ENCODE results near the gene PLXND1.

The PLXND1 gene

DNA sequence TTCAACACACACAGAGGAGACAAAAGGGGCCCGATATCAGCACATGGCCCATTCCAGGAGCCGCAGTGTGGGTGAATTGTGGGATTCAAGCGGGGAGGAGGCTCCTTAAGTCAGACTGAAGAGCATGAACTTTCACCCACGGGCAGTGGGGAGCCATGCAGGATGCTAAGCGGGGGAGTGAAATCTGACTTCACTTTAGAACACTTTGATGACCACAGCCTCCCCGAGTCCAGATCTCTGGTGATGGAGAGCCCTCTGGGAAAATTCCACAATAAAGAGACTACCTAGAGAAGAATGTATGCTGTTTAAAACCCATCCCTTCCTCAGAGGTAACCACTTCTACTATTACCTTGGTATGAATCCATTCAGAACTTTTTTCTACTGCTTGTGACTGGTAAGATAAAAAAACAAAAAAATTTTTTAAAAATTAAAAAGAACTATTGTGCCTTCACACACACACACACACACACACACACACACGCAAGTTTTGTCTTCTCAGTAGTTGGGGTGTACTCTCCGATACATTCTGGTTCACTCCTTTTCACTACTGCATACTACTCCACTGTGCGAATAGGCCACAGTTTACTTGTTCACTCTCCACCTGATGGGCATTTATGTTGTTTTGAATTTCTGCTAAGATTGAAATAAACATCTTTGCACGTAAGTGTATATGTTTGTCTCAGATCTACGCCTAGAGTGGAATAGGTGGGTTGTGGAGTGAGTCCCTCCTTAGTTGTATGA lies 65.5 kb downstream of the PLXND1 start:
- no peaks in the 10 kb centered on the region for H3K9me3 Mint-ChIP-seq (ENCODE audit: low read depth)
- H3K27ac Mint-ChIP-seq = no peak overlapping the region
- H3K36me3 Mint-ChIP-seq = no peaks in the 10 kb centered on the region
- H3K27me3 Mint-ChIP-seq = no peaks in the 10 kb centered on the region
- no peak overlapping the region for H3K4me3 Mint-ChIP-seq
- H3K4me1 Mint-ChIP-seq (ENCODE audit: low read depth) = no peaks in the 10 kb centered on the region

DNA sequence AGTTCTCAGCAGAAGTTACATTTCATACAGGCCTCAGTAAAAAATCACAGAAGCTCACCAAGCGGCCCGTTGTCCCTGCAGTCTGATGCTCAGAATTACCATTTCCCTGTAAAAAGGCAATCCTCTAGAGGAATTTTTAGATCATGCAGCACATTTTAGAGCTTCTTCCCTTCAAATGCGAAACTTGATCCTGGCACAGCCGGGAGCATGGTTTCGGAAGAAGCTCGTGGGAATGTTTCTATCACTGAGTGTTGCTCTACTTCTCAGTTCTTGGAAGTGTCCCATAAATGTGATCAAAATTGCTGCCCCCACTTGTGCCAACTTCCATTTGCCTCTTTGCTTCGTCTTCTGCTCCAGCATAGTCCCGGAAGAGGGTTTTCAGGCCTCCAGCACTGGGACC lies 67.3 kb downstream of the PLXND1 start:
- Mint-ChIP-seq H3K27me3 (no peaks in the 10 kb centered on the region), H3K9me3 (ENCODE audit: low read depth) (no peaks in the 10 kb centered on the region), H3K27ac (no peak overlapping the region), H3K36me3 (no peaks in the 10 kb centered on the region), H3K4me3 (no peak overlapping the region), H3K4me1 (ENCODE audit: low read depth) (no peaks in the 10 kb centered on the region)

DNA sequence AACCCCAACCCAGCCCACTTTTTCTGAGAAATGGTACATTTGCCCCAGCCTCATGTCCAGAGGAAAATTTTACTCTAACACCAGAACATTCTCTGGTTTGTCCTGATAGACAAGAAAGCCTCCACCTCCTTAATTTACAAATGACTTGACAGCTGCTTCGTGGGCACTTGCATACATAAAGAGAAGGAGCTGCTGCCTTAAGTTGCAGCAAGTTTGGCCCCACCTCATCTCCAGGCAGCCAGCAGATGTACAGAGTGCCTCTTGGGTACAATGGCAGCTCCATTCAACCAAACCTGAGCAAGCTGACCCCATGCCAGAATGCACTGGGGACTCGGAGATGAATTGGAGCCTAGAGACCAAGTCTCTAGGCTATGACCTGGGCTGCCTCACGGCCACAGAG lies 69.7 kb downstream of the PLXND1 start:
- no peaks in the 10 kb centered on the region for H3K4me1 Mint-ChIP-seq (ENCODE audit: low read depth)
- no peaks in the 10 kb centered on the region for H3K36me3 Mint-ChIP-seq
- no peaks in the 10 kb centered on the region for H3K27me3 Mint-ChIP-seq
- H3K9me3 Mint-ChIP-seq (ENCODE audit: low read depth) = no peaks in the 10 kb centered on the region
- no peak overlapping the region for H3K27ac Mint-ChIP-seq
- no peak overlapping the region for H3K4me3 Mint-ChIP-seq

DNA sequence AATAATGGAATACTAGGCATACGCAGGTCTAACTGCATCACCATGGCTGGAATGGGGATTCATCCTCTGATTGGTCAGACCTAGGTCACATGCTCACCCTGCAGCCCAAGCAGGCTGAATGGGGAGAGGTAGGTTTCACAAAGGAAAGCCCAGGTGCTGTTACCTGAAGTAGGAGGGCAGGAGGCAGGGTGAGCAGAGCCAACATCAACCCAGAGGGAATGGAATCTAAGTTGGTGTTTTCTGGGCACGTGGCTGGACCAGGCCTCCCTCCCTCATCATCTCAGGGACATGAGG lies 70.2 kb downstream of the PLXND1 start:
- no peaks in the 10 kb centered on the region for H3K9me3 Mint-ChIP-seq (ENCODE audit: low read depth)
- no peak overlapping the region for H3K4me3 Mint-ChIP-seq
- no peaks in the 10 kb centered on the region for H3K4me1 Mint-ChIP-seq (ENCODE audit: low read depth)
- H3K36me3 Mint-ChIP-seq = no peaks in the 10 kb centered on the region
- no peak overlapping the region for H3K27ac Mint-ChIP-seq
- no peaks in the 10 kb centered on the region for H3K27me3 Mint-ChIP-seq

DNA sequence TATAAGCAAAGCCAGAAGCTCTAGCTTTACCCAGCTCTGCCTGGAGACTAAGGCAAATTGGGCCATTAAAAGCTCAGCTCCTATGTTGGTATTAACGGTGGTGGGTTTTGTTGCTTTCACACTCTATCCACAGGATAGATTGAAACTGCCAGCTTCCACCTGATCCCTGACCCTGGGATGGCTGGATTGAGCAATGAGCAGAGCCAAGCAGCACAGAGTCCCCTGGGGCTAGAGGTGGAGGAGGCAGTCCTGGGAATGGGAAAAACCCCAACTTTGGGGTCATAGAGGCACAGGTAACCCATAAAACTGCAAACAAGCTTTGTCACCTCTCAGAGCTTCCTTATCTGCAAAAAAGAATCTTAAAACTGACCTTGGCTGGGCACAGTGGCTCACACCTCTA lies 71.4 kb downstream of the PLXND1 start:
- Mint-ChIP-seq H3K4me1 (ENCODE audit: low read depth) (no peaks in the 10 kb centered on the region), H3K9me3 (ENCODE audit: low read depth) (no peaks in the 10 kb centered on the region)

DNA sequence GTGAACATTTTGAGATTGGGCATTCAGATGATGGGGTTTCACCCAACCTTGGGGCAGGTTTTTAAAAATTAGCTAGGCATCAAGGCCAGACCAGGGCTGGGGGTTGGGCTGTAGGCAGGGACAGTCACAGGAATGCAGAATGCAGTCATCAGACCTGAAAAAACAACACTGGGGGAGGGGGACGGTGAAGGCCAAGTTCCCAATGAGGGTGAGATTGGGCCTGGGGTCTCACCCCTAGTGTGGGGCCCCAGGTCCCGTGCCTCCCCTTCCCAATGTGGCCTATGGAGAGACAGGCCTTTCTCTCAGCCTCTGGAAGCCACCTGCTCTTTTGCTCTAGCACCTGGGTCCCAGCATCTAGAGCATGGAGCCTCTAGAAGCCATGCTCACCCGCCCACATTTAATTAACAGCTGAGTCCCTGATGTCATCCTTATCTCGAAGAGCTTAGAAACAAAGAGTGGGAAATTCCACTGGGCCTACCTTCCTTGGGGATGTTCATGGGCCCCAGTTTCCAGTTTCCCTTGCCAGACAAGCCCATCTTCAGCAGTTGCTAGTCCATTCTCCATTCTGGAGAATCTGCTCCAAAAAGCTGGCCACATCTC lies 71.9 kb downstream of the PLXND1 start:
- no peak overlapping the region for H3K27ac Mint-ChIP-seq
- no peaks in the 10 kb centered on the region for H3K9me3 Mint-ChIP-seq (ENCODE audit: low read depth)
- H3K4me3 Mint-ChIP-seq = no peak overlapping the region
- no peaks in the 10 kb centered on the region for H3K4me1 Mint-ChIP-seq (ENCODE audit: low read depth)
- H3K36me3 Mint-ChIP-seq = no peaks in the 10 kb centered on the region
- H3K27me3 Mint-ChIP-seq = no peaks in the 10 kb centered on the region

More for the DNA sequence above, 71.4 kb downstream of the PLXND1 start:
- Mint-ChIP-seq H3K4me3 (no peak overlapping the region), H3K36me3 (no peaks in the 10 kb centered on the region), H3K27ac (no peak overlapping the region), H3K27me3 (no peaks in the 10 kb centered on the region)

DNA sequence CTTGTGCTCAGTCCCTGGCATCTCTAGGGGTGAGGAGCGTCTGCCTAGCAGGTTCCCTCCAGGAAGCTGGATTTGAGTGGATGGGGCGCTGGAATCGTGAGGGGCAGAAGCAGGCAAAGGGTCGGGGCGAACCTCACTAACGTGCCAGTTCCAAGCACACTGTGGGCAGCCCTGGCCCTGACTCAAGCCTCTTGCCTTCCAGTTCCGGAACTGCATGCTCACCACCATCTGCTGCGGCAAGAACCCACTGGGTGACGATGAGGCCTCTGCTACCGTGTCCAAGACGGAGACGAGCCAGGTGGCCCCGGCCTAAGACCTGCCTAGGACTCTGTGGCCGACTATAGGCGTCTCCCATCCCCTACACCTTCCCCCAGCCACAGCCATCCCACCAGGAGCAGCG lies 73.1 kb downstream of the PLXND1 start:
- no peaks in the 10 kb centered on the region for H3K27me3 Mint-ChIP-seq
- H3K36me3 Mint-ChIP-seq = no peaks in the 10 kb centered on the region
- H3K27ac Mint-ChIP-seq = no peak overlapping the region
- H3K4me3 Mint-ChIP-seq = no peak overlapping the region
- no peaks in the 10 kb centered on the region for H3K4me1 Mint-ChIP-seq (ENCODE audit: low read depth)
- no peaks in the 10 kb centered on the region for H3K9me3 Mint-ChIP-seq (ENCODE audit: low read depth)

DNA sequence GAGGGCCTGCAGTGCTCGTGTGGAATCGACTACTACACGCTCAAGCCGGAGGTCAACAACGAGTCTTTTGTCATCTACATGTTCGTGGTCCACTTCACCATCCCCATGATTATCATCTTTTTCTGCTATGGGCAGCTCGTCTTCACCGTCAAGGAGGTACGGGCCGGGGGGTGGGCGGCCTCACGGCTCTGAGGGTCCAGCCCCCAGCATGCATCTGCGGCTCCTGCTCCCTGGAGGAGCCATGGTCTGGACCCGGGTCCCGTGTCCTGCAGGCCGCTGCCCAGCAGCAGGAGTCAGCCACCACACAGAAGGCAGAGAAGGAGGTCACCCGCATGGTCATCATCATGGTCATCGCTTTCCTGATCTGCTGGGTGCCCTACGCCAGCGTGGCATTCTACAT lies 74.2 kb downstream of the PLXND1 start:
- H3K27ac Mint-ChIP-seq = no peak overlapping the region
- H3K4me3 Mint-ChIP-seq = no peak overlapping the region
- no peaks in the 10 kb centered on the region for H3K27me3 Mint-ChIP-seq
- H3K4me1 Mint-ChIP-seq (ENCODE audit: low read depth) = no peaks in the 10 kb centered on the region
- no peaks in the 10 kb centered on the region for H3K9me3 Mint-ChIP-seq (ENCODE audit: low read depth)
- no peaks in the 10 kb centered on the region for H3K36me3 Mint-ChIP-seq

DNA sequence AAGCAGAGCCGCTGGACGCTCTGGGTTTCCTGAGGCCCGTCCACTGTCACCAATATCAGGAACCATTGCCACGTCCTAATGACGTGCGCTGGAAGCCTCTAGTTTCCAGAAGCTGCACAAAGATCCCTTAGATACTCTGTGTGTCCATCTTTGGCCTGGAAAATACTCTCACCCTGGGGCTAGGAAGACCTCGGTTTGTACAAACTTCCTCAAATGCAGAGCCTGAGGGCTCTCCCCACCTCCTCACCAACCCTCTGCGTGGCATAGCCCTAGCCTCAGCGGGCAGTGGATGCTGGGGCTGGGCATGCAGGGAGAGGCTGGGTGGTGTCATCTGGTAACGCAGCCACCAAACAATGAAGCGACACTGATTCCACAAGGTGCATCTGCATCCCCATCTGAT lies 74.8 kb downstream of the PLXND1 start:
- H3K27ac Mint-ChIP-seq = no peak overlapping the region
- no peaks in the 10 kb centered on the region for H3K9me3 Mint-ChIP-seq (ENCODE audit: low read depth)
- no peaks in the 10 kb centered on the region for H3K27me3 Mint-ChIP-seq
- no peak overlapping the region for H3K4me3 Mint-ChIP-seq
- H3K4me1 Mint-ChIP-seq (ENCODE audit: low read depth) = no peaks in the 10 kb centered on the region
- no peaks in the 10 kb centered on the region for H3K36me3 Mint-ChIP-seq

DNA sequence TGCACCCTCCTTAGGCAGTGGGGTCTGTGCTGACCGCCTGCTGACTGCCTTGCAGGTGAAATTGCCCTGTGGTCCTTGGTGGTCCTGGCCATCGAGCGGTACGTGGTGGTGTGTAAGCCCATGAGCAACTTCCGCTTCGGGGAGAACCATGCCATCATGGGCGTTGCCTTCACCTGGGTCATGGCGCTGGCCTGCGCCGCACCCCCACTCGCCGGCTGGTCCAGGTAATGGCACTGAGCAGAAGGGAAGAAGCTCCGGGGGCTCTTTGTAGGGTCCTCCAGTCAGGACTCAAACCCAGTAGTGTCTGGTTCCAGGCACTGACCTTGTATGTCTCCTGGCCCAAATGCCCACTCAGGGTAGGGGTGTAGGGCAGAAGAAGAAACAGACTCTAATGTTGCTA lies 75.7 kb downstream of the PLXND1 start:
- Mint-ChIP-seq H3K36me3 (no peaks in the 10 kb centered on the region), H3K27me3 (no peaks in the 10 kb centered on the region), H3K4me1 (ENCODE audit: low read depth) (no peaks in the 10 kb centered on the region), H3K4me3 (no peak overlapping the region), H3K9me3 (ENCODE audit: low read depth) (no peaks in the 10 kb centered on the region), H3K27ac (no peak overlapping the region)

DNA sequence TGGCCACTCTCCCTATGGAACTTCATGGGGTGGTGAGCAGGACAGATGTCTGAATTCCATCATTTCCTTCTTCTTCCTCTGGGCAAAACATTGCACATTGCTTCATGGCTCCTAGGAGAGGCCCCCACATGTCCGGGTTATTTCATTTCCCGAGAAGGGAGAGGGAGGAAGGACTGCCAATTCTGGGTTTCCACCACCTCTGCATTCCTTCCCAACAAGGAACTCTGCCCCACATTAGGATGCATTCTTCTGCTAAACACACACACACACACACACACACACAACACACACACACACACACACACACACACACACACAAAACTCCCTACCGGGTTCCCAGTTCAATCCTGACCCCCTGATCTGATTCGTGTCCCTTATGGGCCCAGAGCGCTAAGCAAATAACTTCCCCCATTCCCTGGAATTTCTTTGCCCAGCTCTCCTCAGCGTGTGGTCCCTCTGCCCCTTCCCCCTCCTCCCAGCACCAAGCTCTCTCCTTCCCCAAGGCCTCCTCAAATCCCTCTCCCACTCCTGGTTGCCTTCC lies 76.2 kb downstream of the PLXND1 start:
- H3K4me1 Mint-ChIP-seq (ENCODE audit: low read depth) = no peaks in the 10 kb centered on the region
- H3K27ac Mint-ChIP-seq = no peak overlapping the region
- H3K36me3 Mint-ChIP-seq = no peaks in the 10 kb centered on the region
- H3K27me3 Mint-ChIP-seq = no peaks in the 10 kb centered on the region
- no peak overlapping the region for H3K4me3 Mint-ChIP-seq
- H3K9me3 Mint-ChIP-seq (ENCODE audit: low read depth) = no peaks in the 10 kb centered on the region

DNA sequence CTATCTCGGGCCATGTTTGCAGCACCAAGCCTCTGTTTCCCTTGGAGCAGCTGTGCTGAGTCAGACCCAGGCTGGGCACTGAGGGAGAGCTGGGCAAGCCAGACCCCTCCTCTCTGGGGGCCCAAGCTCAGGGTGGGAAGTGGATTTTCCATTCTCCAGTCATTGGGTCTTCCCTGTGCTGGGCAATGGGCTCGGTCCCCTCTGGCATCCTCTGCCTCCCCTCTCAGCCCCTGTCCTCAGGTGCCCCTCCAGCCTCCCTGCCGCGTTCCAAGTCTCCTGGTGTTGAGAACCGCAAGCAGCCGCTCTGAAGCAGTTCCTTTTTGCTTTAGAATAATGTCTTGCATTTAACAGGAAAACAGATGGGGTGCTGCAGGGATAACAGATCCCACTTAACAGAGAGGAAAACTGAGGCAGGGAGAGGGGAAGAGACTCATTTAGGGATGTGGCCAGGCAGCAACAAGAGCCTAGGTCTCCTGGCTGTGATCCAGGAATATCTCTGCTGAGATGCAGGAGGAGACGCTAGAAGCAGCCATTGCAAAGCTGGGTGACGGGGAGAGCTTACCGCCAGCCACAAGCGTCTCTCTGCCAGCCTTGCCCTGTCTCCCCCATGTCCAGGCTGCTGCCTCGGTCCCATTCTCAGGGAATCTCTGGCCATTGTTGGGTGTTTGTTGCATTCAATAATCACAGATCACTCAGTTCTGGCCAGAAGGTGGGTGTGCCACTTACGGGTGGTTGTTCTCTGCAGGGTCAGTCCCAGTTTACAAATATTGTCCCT lies 76.9 kb downstream of the PLXND1 start:
- no peaks in the 10 kb centered on the region for H3K4me1 Mint-ChIP-seq (ENCODE audit: low read depth)
- H3K9me3 Mint-ChIP-seq (ENCODE audit: low read depth) = no peaks in the 10 kb centered on the region
- no peak overlapping the region for H3K4me3 Mint-ChIP-seq
- H3K27ac Mint-ChIP-seq = no peak overlapping the region
- no peaks in the 10 kb centered on the region for H3K27me3 Mint-ChIP-seq
- H3K36me3 Mint-ChIP-seq = no peaks in the 10 kb centered on the region

DNA sequence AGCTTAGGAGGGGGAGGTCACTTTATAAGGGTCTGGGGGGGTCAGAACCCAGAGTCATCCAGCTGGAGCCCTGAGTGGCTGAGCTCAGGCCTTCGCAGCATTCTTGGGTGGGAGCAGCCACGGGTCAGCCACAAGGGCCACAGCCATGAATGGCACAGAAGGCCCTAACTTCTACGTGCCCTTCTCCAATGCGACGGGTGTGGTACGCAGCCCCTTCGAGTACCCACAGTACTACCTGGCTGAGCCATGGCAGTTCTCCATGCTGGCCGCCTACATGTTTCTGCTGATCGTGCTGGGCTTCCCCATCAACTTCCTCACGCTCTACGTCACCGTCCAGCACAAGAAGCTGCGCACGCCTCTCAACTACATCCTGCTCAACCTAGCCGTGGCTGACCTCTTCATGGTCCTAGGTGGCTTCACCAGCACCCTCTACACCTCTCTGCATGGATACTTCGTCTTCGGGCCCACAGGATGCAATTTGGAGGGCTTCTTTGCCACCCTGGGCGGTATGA lies 77.8 kb downstream of the PLXND1 start, which contains the start of gene RHO:
Gene RHO (plus strand): TSS at position 51 of the 512 bp plus-strand sequence. CDS start 95 bp downstream, at position 146.
- Mint-ChIP-seq H3K4me1 (ENCODE audit: low read depth) (no peaks in the 10 kb centered on the region), H3K27ac (no peak within 1 kb of the TSS), H3K4me3 (no peak within 1 kb of the TSS), H3K9me3 (ENCODE audit: low read depth) (no peaks in the 10 kb centered on the region), H3K27me3 (no peaks in the 10 kb centered on the region), H3K36me3 (no peaks in the 10 kb centered on the region)

DNA sequence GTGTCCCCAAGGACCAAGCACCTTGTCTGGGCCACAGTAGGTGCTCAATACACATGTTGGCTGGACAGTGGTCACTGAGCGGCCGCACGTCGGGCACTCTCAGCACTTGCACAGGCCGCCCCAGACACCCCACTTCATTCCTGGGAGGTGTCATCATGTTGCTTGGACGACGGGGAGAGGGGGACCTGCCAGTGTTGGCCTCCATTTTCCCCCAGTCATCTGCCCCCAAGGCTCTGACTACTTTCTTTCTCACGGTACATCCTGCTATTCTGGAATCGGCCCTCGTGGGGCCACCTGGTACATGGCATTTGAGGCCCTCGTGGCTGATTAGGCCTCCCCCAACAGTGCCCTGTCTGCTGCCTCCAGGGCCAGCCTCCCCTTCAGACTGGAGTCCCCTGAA lies 79.2 kb downstream of the PLXND1 start:
- Mint-ChIP-seq H3K4me3 (no peak overlapping the region), H3K4me1 (ENCODE audit: low read depth) (no peaks in the 10 kb centered on the region)

More for the DNA sequence above, 79.2 kb downstream of the PLXND1 start:
- Mint-ChIP-seq H3K36me3 (no peaks in the 10 kb centered on the region), H3K27me3 (no peaks in the 10 kb centered on the region), H3K27ac (no peak overlapping the region), H3K9me3 (ENCODE audit: low read depth) (no peaks in the 10 kb centered on the region)
